K562 (cell line): ENCODE measurements around the gene BIRC5. TPM values are rescaled to one million over a fixed set of nuclear protein-coding genes. Genes with fewer than 3 reads are reported as not detected.

ENCODE experiments used
- ATF1 ChIP-seq, 2 experiments: fragments of 450-650 bp in 1 of 2; IDR thresholded peaks; 2 replicates each; pipeline ENCODE4 v1.6.1; 2016; ENCODE audit warnings: missing compliant biosample characterization in 1 of 2, missing genetic modification characterization in 1 of 2
- BRF1 ChIP-seq: IDR thresholded peaks from 3 replicates; pipeline ENCODE4 v1.6.1; 2011; ENCODE audit warnings: borderline replicate concordance, mild to moderate bottlenecking; ENCODE audit not compliant: insufficient read length; ENCODE audit errors: extremely low read depth
- CREB1 ChIP-seq, 2 experiments: sonication (generic) in 1 of 2; formaldehyde crosslinking in 1 of 2; IDR thresholded peaks; 2 replicates each; pipeline versions ENCODE4 v1.6.1 to v1.8.0; 2012 to 2022; ENCODE audit warnings: inconsistent platforms in 1 of 2, mild to moderate bottlenecking in 1 of 2, missing genetic modification reagents in 1 of 2, moderate library complexity in 1 of 2
- ESRRA ChIP-seq: fragments of 450-650 bp; IDR thresholded peaks from 2 replicates; pipeline ENCODE4 v1.6.1; 2014; ENCODE audit warnings: low read depth, mild to moderate bottlenecking, moderate library complexity, borderline replicate concordance
- ETS2 ChIP-seq: IDR thresholded peaks from 2 replicates; pipeline ENCODE4 v1.6.1; 2016; ENCODE audit warnings: borderline replicate concordance, missing genetic modification characterization, mild to moderate bottlenecking, moderate library complexity, missing compliant biosample characterization; ENCODE audit not compliant: poor library complexity, severe bottlenecking
- FOXA3 ChIP-seq, 2 experiments: fragments of 450-650 bp in 1 of 2; sonication (generic) in 1 of 2; formaldehyde crosslinking; IDR thresholded peaks in 1 of 2; conservative IDR thresholded peaks in 1 of 2; 2 replicates each; pipeline versions ENCODE4 v1.4.0 to v1.8.0; 2020 to 2022; ENCODE audit warnings: mild to moderate bottlenecking in 2 of 2, missing genetic modification reagents in 1 of 2
- HDAC8 ChIP-seq: fragments of 450-650 bp; IDR thresholded peaks from 2 replicates; pipeline ENCODE4 v1.6.1; 2016; ENCODE audit warnings: mild to moderate bottlenecking, missing genetic modification characterization, moderate library complexity, missing compliant biosample characterization
- JUNB ChIP-seq: fragments of 450-650 bp; formaldehyde crosslinking; conservative IDR thresholded peaks from 2 replicates; pipeline ENCODE4 v1.4.0; 2020; ENCODE audit warnings: mild to moderate bottlenecking
- MYBL2 ChIP-seq, 2 experiments: fragments of 450-650 bp in 1 of 2; sonication (generic) in 1 of 2; formaldehyde crosslinking in 1 of 2; IDR thresholded peaks; 2 replicates each; pipeline versions ENCODE4 v1.6.1 to v1.8.1; 2017 to 2022; ENCODE audit warnings: borderline replicate concordance in 1 of 2, inconsistent platforms in 1 of 2, low read depth in 1 of 2, mild to moderate bottlenecking in 1 of 2, missing genetic modification reagents in 1 of 2, moderate library complexity in 1 of 2
- NFIC ChIP-seq: fragments of 450-650 bp; IDR thresholded peaks from 2 replicates; pipeline ENCODE4 v1.6.1; 2017; ENCODE audit warnings: mild to moderate bottlenecking, inconsistent platforms
- PYGO2 ChIP-seq: fragments of 450-650 bp; IDR thresholded peaks from 2 replicates; pipeline ENCODE4 v1.6.1; 2016; ENCODE audit warnings: mild to moderate bottlenecking, missing genetic modification characterization, moderate library complexity, missing compliant biosample characterization
- RBM39 ChIP-seq: fragments of 200-400 bp; formaldehyde crosslinking; optimal IDR thresholded peaks from 2 replicates; pipeline ENCODE3; 2018; ENCODE audit warnings: low read depth, low read length
- SOX6 ChIP-seq: fragments of 450-650 bp; IDR thresholded peaks from 2 replicates; pipeline ENCODE4 v1.6.1; 2014; ENCODE audit warnings: mild to moderate bottlenecking
- SP2 ChIP-seq: IDR thresholded peaks from 2 replicates; pipeline ENCODE4 v1.6.1; 2011; ENCODE audit warnings: mild to moderate bottlenecking, low read depth, low read length, moderate library complexity; ENCODE audit not compliant: poor library complexity, severe bottlenecking; ENCODE audit errors: extremely low read depth
- TAL1 ChIP-seq: fragments of 450-650 bp; IDR thresholded peaks from 2 replicates; pipeline ENCODE4 v1.6.1; 2016; ENCODE audit warnings: mild to moderate bottlenecking
- TCF7 ChIP-seq: sonication (generic); IDR thresholded peaks from 2 replicates; pipeline ENCODE4 v1.6.1; 2016; ENCODE audit warnings: antibody characterized with exemption, borderline replicate concordance
- TFAM ChIP-seq: fragments of 250-450 bp; sonication (Bioruptor Pico); conservative IDR thresholded peaks from 2 replicates; pipeline ENCODE4 v1.5.0; 2021; ENCODE audit warnings: mild to moderate bottlenecking, moderate library complexity
- XRCC3 ChIP-seq: fragments of 450-650 bp; IDR thresholded peaks from 2 replicates; pipeline ENCODE4 v1.6.1; 2017; ENCODE audit warnings: mild to moderate bottlenecking, moderate library complexity
- ZBTB1 ChIP-seq: sonication (generic); formaldehyde crosslinking; IDR thresholded peaks from 2 replicates; pipeline ENCODE4 v1.8.1; 2023; ENCODE audit warnings: missing genetic modification reagents, low read depth, mild to moderate bottlenecking, borderline replicate concordance
- ZNF586 ChIP-seq: fragments of 450-650 bp; formaldehyde crosslinking; conservative IDR thresholded peaks from 2 replicates; pipeline ENCODE4 v1.4.0; 2020; ENCODE audit warnings: mild to moderate bottlenecking, moderate library complexity
- ZNF780A ChIP-seq: fragments of 250-450 bp; sonication (Bioruptor Pico); IDR thresholded peaks from 2 replicates; pipeline ENCODE4 v1.5.0; 2021; ENCODE audit warnings: mild to moderate bottlenecking
- polyA plus RNA-seq, 8 experiments: library from polyadenylated mRNA; depleted of rRNA in 4 of 8; stranded (reverse) in 5 of 8; unstranded in 3 of 8; fragments of >200 nt; fragmentation: Nextera tagmentation in 2 of 8; fragmentation: Illumina TruSeq in 1 of 8; extraction: Ambion mirVana in 2 of 8; extraction: Trizol in 1 of 8; gene quantifications; 2 replicates each; pipeline versions ENCODE4 v1.2.1 to v1.2.3, GENCODE V29; 2011 to 2014; ENCODE audit warnings: inconsistent platforms in 1 of 8, missing spikeins in 1 of 8
- total RNA-seq, 7 experiments: library from RNA; depleted of rRNA in 6 of 7; stranded (reverse); fragments of >200 nt in 6 of 7; fragmentation: Illumina TruSeq in 2 of 7; extraction: Trizol in 2 of 7; gene quantifications; 2 replicates each; pipeline versions ENCODE4 v1.2.1 to v1.2.3, GENCODE V29; 2011 to 2021; ENCODE audit warnings: low replicate concordance in 1 of 7
- TF ChIP-seq, protein P1 (sequence below), 2 experiments: fragments of 200-800 bp in 1 of 2; sonication (Bioruptor generic) in 1 of 2; sonication (generic) in 1 of 2; formaldehyde crosslinking in 1 of 2; IDR thresholded peaks in 1 of 2; conservative IDR thresholded peaks in 1 of 2; 2 replicates each; pipeline versions ENCODE4 v1.5.0 to v1.6.1; 2016 to 2020; ENCODE audit warnings: missing compliant biosample characterization in 1 of 2, missing genetic modification characterization in 1 of 2, missing genetic modification reagents in 1 of 2
- TF ChIP-seq, protein P2 (sequence below): fragments of 450-650 bp; formaldehyde crosslinking; IDR thresholded peaks from 2 replicates; pipeline ENCODE4 v1.4.0; 2022; ENCODE audit warnings: mild to moderate bottlenecking, moderate library complexity
- TF ChIP-seq, protein P3 (sequence below): sonication (generic); formaldehyde crosslinking; IDR thresholded peaks from 2 replicates; pipeline ENCODE4 v1.8.1; 2023; ENCODE audit warnings: mild to moderate bottlenecking, missing genetic modification reagents

The BIRC5 gene
- total and polyA plus RNA-seq, 9 of the 15 experiments (the other 6 are each of a cell fraction or from before 2014, with no cell fraction given): 64.4 to 140 (median 101) TPM

DNA sequence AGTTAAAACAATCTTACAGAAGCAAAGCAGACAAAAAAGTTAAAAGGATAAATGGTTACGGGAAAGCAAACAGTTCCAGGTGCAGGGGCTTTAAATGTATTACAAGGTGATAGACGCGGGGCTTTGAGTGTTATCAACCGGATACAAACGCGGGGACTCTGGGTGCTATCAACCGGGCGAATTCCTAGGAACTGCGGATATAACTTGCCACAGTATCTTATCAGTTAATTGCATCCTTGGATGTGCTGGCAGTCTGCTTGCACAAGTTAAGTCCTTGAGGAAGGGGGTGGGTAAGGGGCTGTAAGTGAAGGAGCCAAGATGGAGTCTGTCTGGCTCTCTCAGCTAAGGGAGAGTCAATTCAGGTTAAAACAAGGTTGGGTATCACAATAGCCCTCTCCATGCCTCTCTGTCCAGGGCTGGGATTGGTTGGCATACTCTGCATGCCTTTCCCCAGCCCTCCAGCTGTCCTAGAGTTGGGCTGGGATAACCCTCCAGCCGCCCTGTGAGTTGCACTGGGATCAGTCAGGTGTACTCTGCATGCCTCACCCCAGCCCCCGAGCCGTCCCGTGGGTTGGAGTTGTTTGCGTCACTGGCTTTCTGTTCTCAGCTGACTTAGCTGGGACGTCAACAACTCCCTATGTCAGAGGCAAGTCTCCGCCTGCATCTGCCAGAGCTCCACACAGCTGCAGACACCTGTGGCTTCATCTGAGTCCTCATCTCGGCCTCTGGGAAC, 58.3 kb downstream of the BIRC5 start (continued):
- TF ChIP-seq ATF1 (CRISPR knock-in tag; IDR thresholded peaks at IDR 0.05): no peak
- peak; percentile 97 for TF ChIP-seq ATF1 (tag; IDR thresholded peaks at IDR 0.05)
- TF ChIP-seq TCF7: 0 out of 2 replicates have a peak, but pooled peaks have one; percentile 18
- peak; percentile 89 for TF ChIP-seq SOX6
- TF ChIP-seq TFAM: no peak
- peak; percentile 59 to 77; a peak in 3 of 4 replicates for TF ChIP-seq FOXA3 (CRISPR knock-in tag; conservative IDR thresholded peaks at IDR 0.05 in 1 of 2, IDR thresholded peaks at IDR 0.05 in 1 of 2)
- TF ChIP-seq, protein P1, sequence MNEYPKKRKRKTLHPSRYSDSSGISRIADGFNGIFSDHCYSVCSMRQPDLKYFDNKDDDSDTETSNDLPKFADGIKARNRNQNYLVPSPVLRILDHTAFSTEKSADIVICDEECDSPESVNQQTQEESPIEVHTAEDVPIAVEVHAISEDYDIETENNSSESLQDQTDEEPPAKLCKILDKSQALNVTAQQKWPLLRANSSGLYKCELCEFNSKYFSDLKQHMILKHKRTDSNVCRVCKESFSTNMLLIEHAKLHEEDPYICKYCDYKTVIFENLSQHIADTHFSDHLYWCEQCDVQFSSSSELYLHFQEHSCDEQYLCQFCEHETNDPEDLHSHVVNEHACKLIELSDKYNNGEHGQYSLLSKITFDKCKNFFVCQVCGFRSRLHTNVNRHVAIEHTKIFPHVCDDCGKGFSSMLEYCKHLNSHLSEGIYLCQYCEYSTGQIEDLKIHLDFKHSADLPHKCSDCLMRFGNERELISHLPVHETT (CRISPR knock-in tag; conservative IDR thresholded peaks at IDR 0.05 in 1 of 2, IDR thresholded peaks at IDR 0.05 in 1 of 2): peak in 1 of 2 experiments; percentile 98; a peak in 2 of 4 replicates
- TF ChIP-seq MYBL2 (IDR thresholded peaks at IDR 0.05; ENCODE audit: low read depth): no peak
- TF ChIP-seq MYBL2 (CRISPR knock-in tag; IDR thresholded peaks at IDR 0.05; ENCODE audit: borderline replicate concordance): no peak
- TF ChIP-seq ZNF586: peak; percentile 94
- peak; percentile 66; the same call in 1 of the 2 replicates for TF ChIP-seq ESRRA
- TF ChIP-seq SP2: no peak
- TF ChIP-seq XRCC3: no peak
- no peak for TF ChIP-seq RBM39
- no peak for TF ChIP-seq ZBTB1
- TF ChIP-seq PYGO2 (tag): peak; percentile 99
- TF ChIP-seq, protein P2, sequence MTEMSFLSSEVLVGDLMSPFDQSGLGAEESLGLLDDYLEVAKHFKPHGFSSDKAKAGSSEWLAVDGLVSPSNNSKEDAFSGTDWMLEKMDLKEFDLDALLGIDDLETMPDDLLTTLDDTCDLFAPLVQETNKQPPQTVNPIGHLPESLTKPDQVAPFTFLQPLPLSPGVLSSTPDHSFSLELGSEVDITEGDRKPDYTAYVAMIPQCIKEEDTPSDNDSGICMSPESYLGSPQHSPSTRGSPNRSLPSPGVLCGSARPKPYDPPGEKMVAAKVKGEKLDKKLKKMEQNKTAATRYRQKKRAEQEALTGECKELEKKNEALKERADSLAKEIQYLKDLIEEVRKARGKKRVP: peak; percentile 98
- peak; percentile 100 for TF ChIP-seq HDAC8
- peak; percentile 92 for TF ChIP-seq JUNB (CRISPR knock-in tag)
- TF ChIP-seq ZNF780A: peak; percentile 98
- TF ChIP-seq, protein P3, sequence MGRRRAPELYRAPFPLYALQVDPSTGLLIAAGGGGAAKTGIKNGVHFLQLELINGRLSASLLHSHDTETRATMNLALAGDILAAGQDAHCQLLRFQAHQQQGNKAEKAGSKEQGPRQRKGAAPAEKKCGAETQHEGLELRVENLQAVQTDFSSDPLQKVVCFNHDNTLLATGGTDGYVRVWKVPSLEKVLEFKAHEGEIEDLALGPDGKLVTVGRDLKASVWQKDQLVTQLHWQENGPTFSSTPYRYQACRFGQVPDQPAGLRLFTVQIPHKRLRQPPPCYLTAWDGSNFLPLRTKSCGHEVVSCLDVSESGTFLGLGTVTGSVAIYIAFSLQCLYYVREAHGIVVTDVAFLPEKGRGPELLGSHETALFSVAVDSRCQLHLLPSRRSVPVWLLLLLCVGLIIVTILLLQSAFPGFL (CRISPR knock-in tag): no peak
- peak; percentile 95 for TF ChIP-seq TAL1
- TF ChIP-seq BRF1: no peak
- TF ChIP-seq CREB1 (IDR thresholded peaks at IDR 0.05): peak; percentile 87
- peak; percentile 88 for TF ChIP-seq CREB1 (CRISPR knock-in tag; IDR thresholded peaks at IDR 0.05)
- peak; percentile 91 for TF ChIP-seq NFIC
- peak; percentile 99 for TF ChIP-seq ETS2 (tag)
